GM23338 (cell line): ENCODE data around the gene FGF19.

ENCODE experiments used
- CTCF ChIP-seq, 2 experiments: fragments of 200-600 bp in 1 of 2; sonication (generic) in 1 of 2; conservative IDR thresholded peaks; 2 replicates each; pipeline versions ENCODE4 v1.5.1 to v1.6.1; 2016 to 2017; ENCODE audit warnings: antibody characterized with exemption in 2 of 2, low read depth in 2 of 2, mild to moderate bottlenecking in 2 of 2, moderate library complexity in 1 of 2
- ETS1 ChIP-seq: IDR thresholded peaks from 2 replicates; pipeline ENCODE4 v1.6.1; 2016; ENCODE audit warnings: antibody characterized with exemption
- EZH2 ChIP-seq: fragments of 200-600 bp; sonication (generic); IDR thresholded peaks from one replicate; pipeline ENCODE4 v1.8.0; 2017; ENCODE audit warnings: antibody characterized with exemption, mild to moderate bottlenecking, low read depth; ENCODE audit not compliant: unreplicated experiment
- JUNB ChIP-seq: IDR thresholded peaks from one replicate; pipeline ENCODE4 v1.6.1; 2016; ENCODE audit warnings: antibody characterized with exemption; ENCODE audit not compliant: unreplicated experiment
- POLR2AphosphoS5 ChIP-seq: IDR thresholded peaks from 2 replicates; pipeline ENCODE4 v1.6.1; 2016; ENCODE audit warnings: antibody characterized with exemption, low read depth
- REST ChIP-seq: IDR thresholded peaks from one replicate; pipeline ENCODE4 v1.6.1; 2018; ENCODE audit warnings: antibody characterized with exemption; ENCODE audit not compliant: unreplicated experiment
- STAT1 ChIP-seq: IDR thresholded peaks from one replicate; pipeline ENCODE4 v1.6.1; 2016; ENCODE audit warnings: antibody characterized with exemption; ENCODE audit not compliant: unreplicated experiment

GRCh38 chr11:69734841-69735240, 31.0 kb upstream of the FGF19 start:
- TF ChIP-seq EZH2 (no peak), CTCF (conservative IDR thresholded peaks at IDR 0.05; ENCODE audit: low read depth in 2 of 2) (no peak), POLR2AphosphoS5 (no peak), JUNB (no peak), ETS1 (no peak), REST (no peak), STAT1 (no peak)
